Ishikawa (cell line): Measurements from ENCODE around the gene SPOCK2.

Source experiments
- YY1 ChIP-seq: IDR thresholded peaks from 2 replicates; pipeline ENCODE4 v1.6.1; 2012; ENCODE audit warnings: low read depth
- TF ChIP-seq, protein P1 (sequence below): IDR thresholded peaks from 2 replicates; pipeline ENCODE4 v1.6.1; 2012; ENCODE audit warnings: low read depth, mild to moderate bottlenecking

DNA sequence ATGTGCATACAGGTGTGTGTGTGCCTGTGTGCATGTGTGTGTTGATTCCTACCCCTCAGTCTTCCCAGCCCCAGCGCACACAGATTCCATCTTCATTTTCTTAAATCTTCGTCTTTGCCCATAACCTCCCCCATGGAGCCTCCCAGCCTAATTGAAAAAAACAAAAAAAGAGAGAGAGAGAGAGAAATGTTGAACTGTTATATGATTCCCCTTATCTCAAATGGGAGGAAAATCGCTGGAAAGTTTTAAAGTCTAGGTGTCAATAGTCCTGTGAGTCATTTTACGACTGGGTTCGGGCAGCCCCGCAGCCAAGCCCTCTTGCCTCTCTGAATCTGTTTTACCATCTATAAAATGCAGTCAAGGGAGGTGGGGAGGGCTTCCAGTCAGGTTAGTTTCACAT lies 60.9 kb downstream of the SPOCK2 start:
- TF ChIP-seq, protein P1, sequence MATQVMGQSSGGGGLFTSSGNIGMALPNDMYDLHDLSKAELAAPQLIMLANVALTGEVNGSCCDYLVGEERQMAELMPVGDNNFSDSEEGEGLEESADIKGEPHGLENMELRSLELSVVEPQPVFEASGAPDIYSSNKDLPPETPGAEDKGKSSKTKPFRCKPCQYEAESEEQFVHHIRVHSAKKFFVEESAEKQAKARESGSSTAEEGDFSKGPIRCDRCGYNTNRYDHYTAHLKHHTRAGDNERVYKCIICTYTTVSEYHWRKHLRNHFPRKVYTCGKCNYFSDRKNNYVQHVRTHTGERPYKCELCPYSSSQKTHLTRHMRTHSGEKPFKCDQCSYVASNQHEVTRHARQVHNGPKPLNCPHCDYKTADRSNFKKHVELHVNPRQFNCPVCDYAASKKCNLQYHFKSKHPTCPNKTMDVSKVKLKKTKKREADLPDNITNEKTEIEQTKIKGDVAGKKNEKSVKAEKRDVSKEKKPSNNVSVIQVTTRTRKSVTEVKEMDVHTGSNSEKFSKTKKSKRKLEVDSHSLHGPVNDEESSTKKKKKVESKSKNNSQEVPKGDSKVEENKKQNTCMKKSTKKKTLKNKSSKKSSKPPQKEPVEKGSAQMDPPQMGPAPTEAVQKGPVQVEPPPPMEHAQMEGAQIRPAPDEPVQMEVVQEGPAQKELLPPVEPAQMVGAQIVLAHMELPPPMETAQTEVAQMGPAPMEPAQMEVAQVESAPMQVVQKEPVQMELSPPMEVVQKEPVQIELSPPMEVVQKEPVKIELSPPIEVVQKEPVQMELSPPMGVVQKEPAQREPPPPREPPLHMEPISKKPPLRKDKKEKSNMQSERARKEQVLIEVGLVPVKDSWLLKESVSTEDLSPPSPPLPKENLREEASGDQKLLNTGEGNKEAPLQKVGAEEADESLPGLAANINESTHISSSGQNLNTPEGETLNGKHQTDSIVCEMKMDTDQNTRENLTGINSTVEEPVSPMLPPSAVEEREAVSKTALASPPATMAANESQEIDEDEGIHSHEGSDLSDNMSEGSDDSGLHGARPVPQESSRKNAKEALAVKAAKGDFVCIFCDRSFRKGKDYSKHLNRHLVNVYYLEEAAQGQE, result no peak
- no peak for TF ChIP-seq YY1
